Spleen (tissue), 11 donors: ENCODE measurements around the gene RCCD1. TPM values are rescaled to one million over a fixed set of nuclear protein-coding genes. Genes with fewer than 3 reads are reported as not detected.

Source experiments
- DNase-seq: peaks from one replicate; pipeline ENCODE4 v3.0.0-alpha.2; 2020
- H3K27ac ChIP-seq, 8 donors: fragments of 200-600 bp; sonication (generic) in 7 of 8; 1 replicate in 4 of 8; 2 replicates in 4 of 8; pipeline versions ENCODE4 v1.5.0 to v1.8.0; 2016 to 2021; ENCODE audit warnings: inconsistent platforms in 4 of 8, mild to moderate bottlenecking in 4 of 8, moderate library complexity in 1 of 8
- H3K27me3 ChIP-seq, 7 donors: fragments of 200-600 bp; sonication (generic) in 6 of 7; replicated peaks in 1 of 7; 1 replicate in 4 of 7; 2 replicates in 3 of 7; pipeline versions ENCODE4 v1.5.0 to v1.8.0; 2016 to 2021; ENCODE audit warnings: inconsistent platforms in 3 of 7, mild to moderate bottlenecking in 1 of 7
- H3K36me3 ChIP-seq, 6 donors: fragments of 200-600 bp; sonication (generic) in 5 of 6; 1 replicate in 4 of 6; 2 replicates in 2 of 6; pipeline versions ENCODE4 v1.5.0 to v1.8.0; 2016 to 2021; ENCODE audit warnings: inconsistent platforms in 2 of 6
- H3K4me1 ChIP-seq, 6 donors: fragments of 200-600 bp; sonication (generic) in 5 of 6; 1 replicate in 3 of 6; 2 replicates in 3 of 6; pipeline versions ENCODE4 v1.5.0 to v1.8.0; 2016 to 2021; ENCODE audit warnings: inconsistent platforms in 3 of 6
- H3K4me3 ChIP-seq, 8 donors: fragments of 200-600 bp; sonication (generic) in 7 of 8; 1 replicate in 4 of 8; 2 replicates in 4 of 8; pipeline versions ENCODE4 v1.5.0 to v1.8.0; 2016 to 2021; ENCODE audit warnings: inconsistent platforms in 4 of 8, mild to moderate bottlenecking in 4 of 8, moderate library complexity in 2 of 8
- H3K9me3 ChIP-seq, 8 donors: fragments of 200-600 bp; sonication (generic) in 7 of 8; 1 replicate in 4 of 8; 2 replicates in 4 of 8; pipeline versions ENCODE4 v1.5.0 to v1.8.0; 2016 to 2021; ENCODE audit warnings: inconsistent platforms in 4 of 8
- POLR2A ChIP-seq, 3 donors: fragments of 450-650 bp; IDR thresholded peaks; one replicate each; pipeline ENCODE4 v1.5.1; 2017; ENCODE audit warnings: antibody characterized with exemption in 3 of 3, mild to moderate bottlenecking in 1 of 3
- POLR2AphosphoS5 ChIP-seq, 3 donors: sonication (generic); formaldehyde crosslinking; IDR thresholded peaks; one replicate each; pipeline ENCODE4 v1.5.1; 2017; ENCODE audit warnings: antibody characterized with exemption in 3 of 3
- WGBS, 5 donors: extraction: QIAGEN DNeasy Blood & Tissue Kit in 3 of 5; methylation state at CpG; one replicate each; pipeline versions ENCODE4 v1.1.5 to v1.1.7; 2013 to 2018; 5-methylcytosine and 5-hydroxymethylcytosine counted together
- intact Hi-C: fragments of 100-400 bp; cut with DNase I; formaldehyde crosslinking; loops from one replicate; pipeline ENCODE4 v1.15.0; 2023; ENCODE audit warnings: low total_unique reads
- polyA plus RNA-seq, 3 donors: library from polyadenylated mRNA; stranded (reverse); fragments of 200-250 nt; gene quantifications; one replicate each; pipeline ENCODE4 v1.2.1, GENCODE V29; 2013
- total RNA-seq, 7 donors: library from RNA; depleted of rRNA in 3 of 7; stranded (reverse); fragments of >200 nt in 3 of 7; fragmentation: NEBNext Ultra II Directional in 4 of 7; extraction: Animal tissue kit (Norgen Biotek cat#: 25700) in 4 of 7; gene quantifications; one replicate each; pipeline versions ENCODE4 v1.1.0 to v1.2.1, GENCODE V29; 2016 to 2021
- TF ChIP-seq, protein P1 (sequence below), 11 experiments: fragments of 200-600 bp in 7 of 11; fragments of 450-650 bp in 4 of 11; sonication (generic) in 4 of 11; IDR thresholded peaks in 8 of 11; conservative IDR thresholded peaks in 3 of 11; 1 replicate in 7 of 11; 2 replicates in 4 of 11; pipeline versions ENCODE4 v1.4.0 to v1.8.0; 2016 to 2021; ENCODE audit warnings: antibody characterized with exemption in 11 of 11, inconsistent platforms in 4 of 11, mild to moderate bottlenecking in 1 of 11
- donor health status: healthy with polysubstance abuse.
- donor health status: DM: no; HTN: no; CAD: no; lungs with moderate emphysema.
- donor health status: DM: no; HTN: no; CAD: no.
- donor health status: Bipolar disorder and iron deficiency.
- donor health status: healthy.
- donor health status: DM: no; HTN: no; CAD: no.
- donor health status: DM: yes; HTN: yes; CAD: no.

RCCD1 gene
- total and polyA plus RNA-seq, 10 donors: 3.6 to 11.4 (median 8.5) TPM

- peaks cover 43 to 81% (median 67%) of the 10 kb centered on the region in 6 donors for H3K4me1 ChIP-seq
- peak; percentile 95 for DNase-seq
- WGBS, 5 donors: 0 to 3% (median 1%) methylated on average over 14 to 19 of the region's 19 CpGs
- no peaks in the 10 kb centered on the region for H3K9me3 ChIP-seq
- H3K27me3 ChIP-seq: no peaks in the 10 kb centered on the region
- intact Hi-C loops: no loop called here
- H3K27ac ChIP-seq: peak overlapping the region; percentile 22 to 99 (median 87)
- H3K4me3 ChIP-seq: peak overlapping the region; percentile 63 to 86 (median 70)
- TF ChIP-seq, protein P1, sequence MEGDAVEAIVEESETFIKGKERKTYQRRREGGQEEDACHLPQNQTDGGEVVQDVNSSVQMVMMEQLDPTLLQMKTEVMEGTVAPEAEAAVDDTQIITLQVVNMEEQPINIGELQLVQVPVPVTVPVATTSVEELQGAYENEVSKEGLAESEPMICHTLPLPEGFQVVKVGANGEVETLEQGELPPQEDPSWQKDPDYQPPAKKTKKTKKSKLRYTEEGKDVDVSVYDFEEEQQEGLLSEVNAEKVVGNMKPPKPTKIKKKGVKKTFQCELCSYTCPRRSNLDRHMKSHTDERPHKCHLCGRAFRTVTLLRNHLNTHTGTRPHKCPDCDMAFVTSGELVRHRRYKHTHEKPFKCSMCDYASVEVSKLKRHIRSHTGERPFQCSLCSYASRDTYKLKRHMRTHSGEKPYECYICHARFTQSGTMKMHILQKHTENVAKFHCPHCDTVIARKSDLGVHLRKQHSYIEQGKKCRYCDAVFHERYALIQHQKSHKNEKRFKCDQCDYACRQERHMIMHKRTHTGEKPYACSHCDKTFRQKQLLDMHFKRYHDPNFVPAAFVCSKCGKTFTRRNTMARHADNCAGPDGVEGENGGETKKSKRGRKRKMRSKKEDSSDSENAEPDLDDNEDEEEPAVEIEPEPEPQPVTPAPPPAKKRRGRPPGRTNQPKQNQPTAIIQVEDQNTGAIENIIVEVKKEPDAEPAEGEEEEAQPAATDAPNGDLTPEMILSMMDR (IDR thresholded peaks at IDR 0.05 in 8 of 11, conservative IDR thresholded peaks at IDR 0.05 in 3 of 11): peak; percentile 81 to 97 (median 95)
- TF ChIP-seq POLR2A (IDR thresholded peaks at IDR 0.05): no peak
- peak in 2 of 3 donors; percentile 5 to 33 for TF ChIP-seq POLR2AphosphoS5 (IDR thresholded peaks at IDR 0.05)
- peaks cover 0 to 31% (median 17%) of the 10 kb centered on the region in 6 donors for H3K36me3 ChIP-seq
Observed at GRCh38 chr15:90934256-90934948, 20.3 kb upstream of the RCCD1 start.

GRCh38 chr15:90934949-90935751, 19.5 kb upstream of the RCCD1 start, which contains the start of gene UNC45A:
TSS of gene UNC45A (plus strand) at chr15:90935285. CDS start at chr15:90935325, 40 bp downstream.
- WGBS, 5 donors: 0 to 1% (median 1%) methylated on average over 38 to 65 of the region's 65 CpGs
- peak within 1 kb of the TSS; percentile 22 to 99 (median 87) for H3K27ac ChIP-seq
- DNase-seq: peak; percentile 99
- peak within 1 kb of the TSS; percentile 63 to 86 (median 70) for H3K4me3 ChIP-seq
- TF ChIP-seq POLR2AphosphoS5 (IDR thresholded peaks at IDR 0.05): peak; percentile 84 to 88 (median 87)
- TF ChIP-seq, protein P1 (IDR thresholded peaks at IDR 0.05 in 8 of 11, conservative IDR thresholded peaks at IDR 0.05 in 3 of 11): no peak
- peak in 2 of 3 donors; percentile 39 to 64 for TF ChIP-seq POLR2A (IDR thresholded peaks at IDR 0.05)
- intact Hi-C loops: no loop called here
- H3K27me3 ChIP-seq: no peaks in the 10 kb centered on the region
- peaks cover under 1 to 39% (median 25%) of the 10 kb centered on the region in 6 donors for H3K36me3 ChIP-seq
- H3K9me3 ChIP-seq: no peaks in the 10 kb centered on the region
- peaks cover 41 to 73% (median 61%) of the 10 kb centered on the region in 6 donors for H3K4me1 ChIP-seq

GRCh38 chr15:90936823-90937222, 17.9 kb upstream of the RCCD1 start:
- H3K9me3 ChIP-seq: no peaks in the 10 kb centered on the region
- no peaks in the 10 kb centered on the region for H3K27me3 ChIP-seq
- intact Hi-C loops: no loop called here
- TF ChIP-seq POLR2AphosphoS5 (IDR thresholded peaks at IDR 0.05) (no peak), POLR2A (IDR thresholded peaks at IDR 0.05) (no peak)
- TF ChIP-seq, protein P1 (IDR thresholded peaks at IDR 0.05 in 8 of 11, conservative IDR thresholded peaks at IDR 0.05 in 3 of 11): no peak
- H3K36me3 ChIP-seq: peaks cover 2 to 56% (median 41%) of the 10 kb centered on the region in 6 donors
- H3K4me1 ChIP-seq: peaks cover 25 to 57% (median 45%) of the 10 kb centered on the region in 6 donors
- no peak overlapping the region for H3K4me3 ChIP-seq
- WGBS, 5 donors: 66 to 95% (median 92%) methylated on average over 1 of the region's 1 CpG
- H3K27ac ChIP-seq: no peak overlapping the region
- DNase-seq: no peak
